Neural cell (in vitro differentiated cells): ENCODE results near the gene UBE2F. TPM values are rescaled to one million over a fixed set of nuclear protein-coding genes. Genes with fewer than 3 reads are reported as not detected.

Source experiments
- H2AFZ ChIP-seq: fragments of 200-600, 300-800 bp; sonication (generic), shearing (Covaris generic); 2 replicates; pipeline ENCODE4 v1.6.0; 2014; ENCODE audit warnings: low read depth, mild to moderate bottlenecking, antibody characterized with exemption, low read length, moderate library complexity
- H3F3A ChIP-seq: fragments of 200-600 bp; shearing (Covaris generic); 2 replicates; pipeline ENCODE4 v1.6.1; 2016; ENCODE audit warnings: mild to moderate bottlenecking, moderate library complexity, mixed read lengths, antibody characterized with exemption, low read length; ENCODE audit not compliant: insufficient read depth, poor library complexity, severe bottlenecking
- H3K27ac ChIP-seq: fragments of 200-600, 300-800 bp; sonication (generic), shearing (Covaris generic); 2 replicates; pipeline ENCODE4 v1.5.1; 2014; ENCODE audit warnings: mild to moderate bottlenecking, low read length, moderate library complexity
- H3K27me3 ChIP-seq: fragments of 300-800, 200-600 bp; sonication (generic), shearing (Covaris generic); 2 replicates; pipeline ENCODE4 v1.6.0; 2014; ENCODE audit warnings: mild to moderate bottlenecking, low read depth, low read length, moderate library complexity; ENCODE audit not compliant: insufficient read depth
- H3K36me3 ChIP-seq: fragments of 300-800, 200-600 bp; sonication (generic), shearing (Covaris generic); 2 replicates; pipeline ENCODE4 v1.5.1; 2014; ENCODE audit warnings: mild to moderate bottlenecking, antibody characterized with exemption, low read length, moderate library complexity; ENCODE audit not compliant: insufficient read depth
- H3K4me2 ChIP-seq: fragments of 300-800, 200-600 bp; sonication (generic), shearing (Covaris generic); 2 replicates; pipeline ENCODE4 v1.6.0; 2014; ENCODE audit warnings: mild to moderate bottlenecking, low read length
- H3K4me3 ChIP-seq: fragments of 300-800, 200-600 bp; sonication (generic), shearing (Covaris generic); 2 replicates; pipeline ENCODE4 v1.5.1; 2014; ENCODE audit warnings: mild to moderate bottlenecking, low read length, moderate library complexity
- H3K79me2 ChIP-seq: fragments of 200-600 bp; shearing (Covaris generic); replicated peaks from 2 replicates; pipeline ENCODE4 v1.6.0; 2014; ENCODE audit warnings: mild to moderate bottlenecking, low read length, moderate library complexity; ENCODE audit not compliant: insufficient read depth
- H3K9ac ChIP-seq: fragments of 300-800, 200-600 bp; sonication (generic), shearing (Covaris generic); 2 replicates; pipeline ENCODE4 v1.6.1; 2016; ENCODE audit warnings: mild to moderate bottlenecking, low read length, mixed read lengths
- H3K9me2 ChIP-seq: fragments of 200-600 bp; shearing (Covaris generic); 2 replicates; pipeline ENCODE4 v1.6.1; 2016; ENCODE audit warnings: mild to moderate bottlenecking, low read length, mixed read lengths; ENCODE audit not compliant: insufficient read depth
- H3K9me3 ChIP-seq: fragments of 200-600, 300-800 bp; sonication (generic), shearing (Covaris generic); 2 replicates; pipeline ENCODE4 v1.6.1; 2016; ENCODE audit warnings: mild to moderate bottlenecking, mixed run types, low read length, moderate library complexity, mixed read lengths
- H4K20me1 ChIP-seq: fragments of 200-600 bp; shearing (Covaris generic); 2 replicates; pipeline ENCODE4 v1.6.1; 2016; ENCODE audit warnings: mild to moderate bottlenecking, mixed run types; ENCODE audit not compliant: insufficient read depth
- CTCF ChIP-seq: fragments of 450-650 bp; IDR thresholded peaks from 2 replicates; pipeline ENCODE4 v1.5.1; 2014; ENCODE audit warnings: antibody characterized with exemption, mild to moderate bottlenecking, moderate library complexity; ENCODE audit not compliant: poor library complexity, severe bottlenecking
- EP300 ChIP-seq: fragments of 450-650 bp; conservative IDR thresholded peaks from 2 replicates; pipeline ENCODE4 v1.6.1; 2014; ENCODE audit warnings: antibody characterized with exemption, mild to moderate bottlenecking, moderate library complexity; ENCODE audit not compliant: poor library complexity, severe bottlenecking
- EZH2 ChIP-seq: fragments of 200-600, 300-800 bp; shearing (Covaris generic), sonication (generic); IDR thresholded peaks from 2 replicates; pipeline ENCODE4 v1.6.1; 2014; ENCODE audit warnings: antibody characterized with exemption, low read length, borderline replicate concordance, mild to moderate bottlenecking; ENCODE audit not compliant: insufficient read depth, poor library complexity, severe bottlenecking
- MXI1 ChIP-seq: fragments of 450-650 bp; conservative IDR thresholded peaks from 2 replicates; pipeline ENCODE4 v1.6.1; 2014; ENCODE audit warnings: antibody characterized with exemption, mild to moderate bottlenecking; ENCODE audit not compliant: poor library complexity, severe bottlenecking
- POLR2AphosphoS5 ChIP-seq: IDR thresholded peaks from 2 replicates; pipeline ENCODE4 v1.6.1; 2012
- RAD21 ChIP-seq: fragments of 450-650 bp; conservative IDR thresholded peaks from 2 replicates; pipeline ENCODE4 v1.6.1; 2014; ENCODE audit warnings: antibody characterized with exemption, mild to moderate bottlenecking, moderate library complexity
- REST ChIP-seq: IDR thresholded peaks from 2 replicates; pipeline ENCODE4 v1.6.1; 2012; ENCODE audit warnings: borderline replicate concordance
- SMC3 ChIP-seq: fragments of 450-650 bp; conservative IDR thresholded peaks from 2 replicates; pipeline ENCODE4 v1.6.1; 2014; ENCODE audit warnings: antibody characterized with exemption, mild to moderate bottlenecking, moderate library complexity; ENCODE audit not compliant: poor library complexity
- TAF1 ChIP-seq: IDR thresholded peaks from 2 replicates; pipeline ENCODE4 v1.6.1; 2012; ENCODE audit warnings: low read depth
- polyA plus RNA-seq: library from polyadenylated mRNA; depleted of rRNA; stranded (reverse); fragments of >200 nt; gene quantifications from 2 replicates; pipeline ENCODE4 v1.2.3, GENCODE V29; 2014

Gene UBE2F
- polyA plus RNA-seq, 1 donor from 2014 or later = 65.7 TPM

- no peaks in the 10 kb centered on the region for H4K20me1 ChIP-seq
- no peak overlapping the region for H3K9ac ChIP-seq
- H3K27ac ChIP-seq = no peak overlapping the region
- no peaks in the 10 kb centered on the region for H3K9me2 ChIP-seq
- no peaks in the 10 kb centered on the region for H3K27me3 ChIP-seq
- no peak overlapping the region for H3K4me3 ChIP-seq
- no peaks in the 10 kb centered on the region for H3K79me2 ChIP-seq
- no peaks in the 10 kb centered on the region for H3K9me3 ChIP-seq
- H3K36me3 ChIP-seq = no peaks in the 10 kb centered on the region
- no peak overlapping the region for H2AFZ ChIP-seq
- H3F3A ChIP-seq = no peaks in the 10 kb centered on the region
- TF ChIP-seq RAD21 = no peak
- TF ChIP-seq EZH2 = no peak
- TF ChIP-seq POLR2AphosphoS5 = no peak
- TF ChIP-seq TAF1 = no peak
- no peak for TF ChIP-seq MXI1
- no peak for TF ChIP-seq REST
- TF ChIP-seq SMC3 = no peak
- TF ChIP-seq CTCF = no peak
- TF ChIP-seq EP300 = no peak
- H3K4me2 ChIP-seq = no peak overlapping the region
Measured at GRCh38 chr2:237935740-237936452, 30.9 kb upstream of the UBE2F start.

- TF ChIP-seq REST (no peak), RAD21 (no peak), EP300 (no peak), SMC3 (no peak), CTCF (no peak)
- Histone ChIP-seq H3K9me2 (no peaks in the 10 kb centered on the region), H3F3A (no peaks in the 10 kb centered on the region), H3K79me2 (no peaks in the 10 kb centered on the region), H3K27ac (no peak overlapping the region), H3K36me3 (no peaks in the 10 kb centered on the region), H3K4me2 (no peak overlapping the region), H3K4me3 (no peak overlapping the region), H3K9me3 (no peaks in the 10 kb centered on the region), H2AFZ (no peak overlapping the region), H3K27me3 (no peaks in the 10 kb centered on the region), H3K9ac (no peak overlapping the region), H4K20me1 (no peaks in the 10 kb centered on the region)
Measured at GRCh38 chr2:237939251-237939650, 27.6 kb upstream of the UBE2F start.
